Neural crest cell (in vitro differentiated cells): ENCODE measurements around the gene WDR93. TPM values are rescaled to one million over a fixed set of nuclear protein-coding genes. Genes with fewer than 3 reads are reported as not detected.
"Not testable (repeated sequence)": the region's sequence is repeated elsewhere in the genome, so short reads cannot be mapped to it uniquely, and the experiment has no call there.

Experiments
- DNase-seq: peaks from one replicate; pipeline ENCODE4 v3.0.0; 2021; ENCODE audit warnings: low read depth, mixed read lengths, low spot score
- H3K27ac Mint-ChIP-seq: one replicate; pipeline ENCODE4 v1.8.0; 2021; ENCODE audit warnings: mild to moderate bottlenecking, mixed read lengths; ENCODE audit not compliant: unreplicated experiment
- H3K27me3 Mint-ChIP-seq: 2 replicates; pipeline ENCODE4 v1.8.0; 2021; ENCODE audit warnings: low read depth, mild to moderate bottlenecking, mixed read lengths
- H3K36me3 Mint-ChIP-seq: 2 replicates; pipeline ENCODE4 v1.8.0; 2021; ENCODE audit warnings: low read depth, mild to moderate bottlenecking, mixed read lengths
- H3K4me1 Mint-ChIP-seq: 2 replicates; pipeline ENCODE4 v1.8.0; 2021; ENCODE audit warnings: mixed read lengths
- H3K4me3 Mint-ChIP-seq: one replicate; pipeline ENCODE4 v1.8.0; 2021; ENCODE audit warnings: mild to moderate bottlenecking, mixed read lengths
- H3K9me3 Mint-ChIP-seq: 2 replicates; pipeline ENCODE4 v1.8.0; 2021; ENCODE audit warnings: mixed read lengths
- total RNA-seq: library from RNA; stranded (reverse); gene quantifications from 2 replicates; pipeline ENCODE4 v1.2.1, GENCODE V29; 2021
- TF ChIP-seq, protein P1 (sequence below): fragments of 200-600 bp; sonication (generic); conservative IDR thresholded peaks from 2 replicates; pipeline ENCODE4 v1.5.0; 2021; ENCODE audit warnings: antibody characterized with exemption, mild to moderate bottlenecking

WDR93 gene
- total RNA-seq, 1 donor from 2014 or later: not detected

DNA sequence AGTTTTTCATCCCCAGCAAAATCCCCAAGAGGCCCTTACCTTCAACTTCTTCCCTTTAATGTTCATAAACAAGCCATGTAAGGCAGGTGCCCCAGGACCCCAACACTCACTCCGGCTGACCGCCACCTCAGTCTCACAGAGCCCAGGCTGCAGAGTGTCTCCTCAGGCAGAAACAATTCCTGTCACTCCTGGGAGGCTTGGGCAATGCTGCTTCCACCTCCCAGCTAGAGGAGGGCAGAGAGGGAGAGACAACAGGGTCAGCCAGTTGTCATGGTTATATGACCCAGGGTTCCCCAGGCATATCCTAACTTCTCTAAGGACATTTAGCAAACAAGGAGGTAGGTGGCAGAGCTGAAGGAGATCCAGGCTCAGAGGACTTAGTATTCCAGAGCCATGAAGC is 11.4 kb upstream of the WDR93 start, which contains the start of gene PLIN1:
TSS of gene PLIN1 (minus strand) at position 156 of the 400 bp plus-strand sequence. CDS start 1,878 bp downstream, outside the sequence.
- Mint-ChIP-seq H3K9me3 (no peaks in the 10 kb centered on the region), H3K36me3 (peaks cover 2% of the 10 kb centered on the region), H3K27me3 (no peaks in the 10 kb centered on the region), H3K4me1 (peaks cover 5% of the 10 kb centered on the region), H3K4me3 (no peak within 1 kb of the TSS), H3K27ac (no peak within 1 kb of the TSS)
- TF ChIP-seq, protein P1, sequence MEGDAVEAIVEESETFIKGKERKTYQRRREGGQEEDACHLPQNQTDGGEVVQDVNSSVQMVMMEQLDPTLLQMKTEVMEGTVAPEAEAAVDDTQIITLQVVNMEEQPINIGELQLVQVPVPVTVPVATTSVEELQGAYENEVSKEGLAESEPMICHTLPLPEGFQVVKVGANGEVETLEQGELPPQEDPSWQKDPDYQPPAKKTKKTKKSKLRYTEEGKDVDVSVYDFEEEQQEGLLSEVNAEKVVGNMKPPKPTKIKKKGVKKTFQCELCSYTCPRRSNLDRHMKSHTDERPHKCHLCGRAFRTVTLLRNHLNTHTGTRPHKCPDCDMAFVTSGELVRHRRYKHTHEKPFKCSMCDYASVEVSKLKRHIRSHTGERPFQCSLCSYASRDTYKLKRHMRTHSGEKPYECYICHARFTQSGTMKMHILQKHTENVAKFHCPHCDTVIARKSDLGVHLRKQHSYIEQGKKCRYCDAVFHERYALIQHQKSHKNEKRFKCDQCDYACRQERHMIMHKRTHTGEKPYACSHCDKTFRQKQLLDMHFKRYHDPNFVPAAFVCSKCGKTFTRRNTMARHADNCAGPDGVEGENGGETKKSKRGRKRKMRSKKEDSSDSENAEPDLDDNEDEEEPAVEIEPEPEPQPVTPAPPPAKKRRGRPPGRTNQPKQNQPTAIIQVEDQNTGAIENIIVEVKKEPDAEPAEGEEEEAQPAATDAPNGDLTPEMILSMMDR: no peak
- DNase-seq: no peak

- H3K36me3 Mint-ChIP-seq: peaks cover 3% of the 10 kb centered on the region
- no peak overlapping the region for H3K27ac Mint-ChIP-seq
- TF ChIP-seq, protein P1: no peak
- no peak for DNase-seq
- H3K4me1 Mint-ChIP-seq: peaks cover 5% of the 10 kb centered on the region
- H3K27me3 Mint-ChIP-seq: no peaks in the 10 kb centered on the region
- no peak overlapping the region for H3K4me3 Mint-ChIP-seq
- no peaks in the 10 kb centered on the region for H3K9me3 Mint-ChIP-seq
Measured at GRCh38 chr15:89680282-89680873, 10.2 kb upstream of the WDR93 start.

DNA sequence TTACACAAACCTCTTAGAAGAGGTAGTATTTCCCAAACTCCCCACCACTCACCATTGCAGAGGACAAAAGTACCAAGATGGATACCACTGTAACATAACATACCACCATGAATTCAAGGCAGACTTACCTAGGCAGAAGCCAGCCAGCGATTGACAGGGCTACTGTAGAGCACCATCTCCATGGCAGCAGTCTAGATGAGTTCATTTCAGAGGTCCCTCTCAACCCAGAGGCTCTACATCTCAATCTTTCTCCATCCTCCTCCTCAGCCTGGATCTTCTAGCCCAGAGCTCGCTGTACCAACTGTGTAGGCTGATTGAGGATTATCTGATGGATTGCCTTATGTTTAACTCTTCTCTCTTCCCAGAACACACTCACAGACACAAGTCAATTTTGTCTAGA is 9.5 kb upstream of the WDR93 start:
- Mint-ChIP-seq H3K4me1 (peaks cover 5% of the 10 kb centered on the region), H3K9me3 (no peaks in the 10 kb centered on the region), H3K27ac (no peak overlapping the region), H3K27me3 (no peaks in the 10 kb centered on the region), H3K36me3 (peaks cover 6% of the 10 kb centered on the region), H3K4me3 (no peak overlapping the region)
- DNase-seq: no peak
- TF ChIP-seq, protein P1: no peak

DNA sequence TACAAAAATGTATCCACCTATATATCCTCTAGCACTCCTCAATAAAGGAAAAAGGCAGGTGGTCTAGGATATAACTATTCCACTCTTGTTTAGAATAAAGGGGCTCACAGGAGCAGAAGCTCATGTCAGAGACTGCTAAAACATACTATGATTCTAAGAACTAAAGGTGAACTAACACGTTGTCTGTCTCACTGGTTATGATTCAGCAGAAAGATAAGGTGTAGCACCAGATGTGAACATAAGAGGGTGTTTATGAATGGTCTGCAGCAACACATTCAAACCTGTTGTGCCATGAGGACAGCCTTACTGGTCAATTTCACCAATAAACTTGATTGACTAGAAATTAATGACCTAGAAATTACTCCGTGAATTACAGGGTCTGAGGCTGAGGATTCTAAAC is 4.6 kb upstream of the WDR93 start:
- H3K27ac Mint-ChIP-seq: no peak overlapping the region
- H3K9me3 Mint-ChIP-seq: no peaks in the 10 kb centered on the region
- TF ChIP-seq, protein P1: no peak
- peaks cover 18% of the 10 kb centered on the region for H3K4me1 Mint-ChIP-seq
- peaks cover 6% of the 10 kb centered on the region for H3K27me3 Mint-ChIP-seq
- peaks cover 6% of the 10 kb centered on the region for H3K36me3 Mint-ChIP-seq
- DNase-seq: no peak
- no peak overlapping the region for H3K4me3 Mint-ChIP-seq

DNA sequence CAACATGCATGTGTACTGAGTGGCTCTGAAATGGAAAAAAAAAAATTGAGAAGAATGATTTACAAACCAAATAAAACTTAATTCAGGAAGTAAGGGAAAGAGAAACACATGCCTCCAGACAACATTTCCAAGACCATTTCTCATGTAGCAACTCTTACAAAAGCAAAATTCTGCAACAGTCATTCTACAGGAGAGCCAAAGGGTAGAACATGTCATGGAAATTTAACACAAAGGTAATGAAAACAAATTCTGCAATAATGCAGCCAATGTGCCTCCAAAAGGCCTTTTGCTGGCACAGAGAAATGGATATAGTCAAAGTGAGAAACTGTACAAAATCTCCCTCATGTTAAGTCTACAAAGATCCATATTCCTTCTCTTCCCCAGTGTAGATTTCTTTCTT is 4.1 kb upstream of the WDR93 start:
- Mint-ChIP-seq H3K4me1 (peaks cover 20% of the 10 kb centered on the region), H3K36me3 (peaks cover 6% of the 10 kb centered on the region), H3K27me3 (peaks cover 7% of the 10 kb centered on the region), H3K4me3 (no peak overlapping the region), H3K27ac (no peak overlapping the region), H3K9me3 (no peaks in the 10 kb centered on the region)
- no peak for DNase-seq
- TF ChIP-seq, protein P1: no peak

DNA sequence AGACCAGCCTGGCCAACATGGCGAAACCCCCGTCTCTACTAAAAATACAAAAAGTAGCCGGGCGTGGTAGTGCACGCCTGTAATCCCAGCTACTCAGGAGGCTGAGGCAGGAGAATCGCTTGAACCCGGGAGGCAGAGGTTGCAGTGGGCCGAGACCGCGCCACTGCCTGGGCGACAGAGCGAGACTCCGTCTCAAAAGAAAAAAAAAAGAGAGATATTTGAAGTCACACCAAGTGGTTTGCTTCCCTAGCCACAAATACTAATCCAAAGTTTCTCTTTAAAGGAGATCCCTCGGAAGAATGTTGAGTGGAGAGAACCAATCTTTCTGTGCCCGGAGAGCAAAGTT is 708 bp upstream of the WDR93 start:
- DNase-seq, H3K9me3 Mint-ChIP-seq, H3K27ac Mint-ChIP-seq, H3K36me3 Mint-ChIP-seq: not testable (repeated sequence)
- Mint-ChIP-seq H3K4me1 (peaks cover 20% of the 10 kb centered on the region), H3K4me3 (peak overlapping the region; percentile 93), H3K27me3 (peaks cover 39% of the 10 kb centered on the region)
